HCT116 (cell line): ENCODE results near the gene TMEM187. TPM values are rescaled to one million over a fixed set of nuclear protein-coding genes. Genes with fewer than 3 reads are reported as not detected.
A peak's percentile ranks its signal among the peaks of the same experiment; 100 is the strongest.

Source experiments
- ATAC-seq: fragments of 200-7000 bp; cut with Tn5 transposase; 2 replicates; pipeline ENCODE4 v1.9.1; 2020; ENCODE audit warnings: mild to moderate bottlenecking, moderate library complexity
- BruUV-seq: library from RNA; stranded (reverse); fragments of 400-500 nt; replicated peaks from 2 replicates; lab custom pipeline; 2021; lab: Mats Ljungman, UMichigan
- CTCF ChIA-PET: fragments of 300-600 bp; sonication (Branson Sonifier 250); formaldehyde crosslinking; loops from one replicate; lab custom pipeline; 2021; ENCODE audit warnings: antibody characterized with exemption; lab: Charles Lee
- POLR2A ChIA-PET: fragments of 300-600, 350-600 bp; sonication (Branson Sonifier 250); formaldehyde crosslinking; loops from one replicate; lab custom pipeline; 2021; ENCODE audit warnings: antibody characterized with exemption; lab: Charles Lee
- RAD21 ChIA-PET, 2 experiments: fragments of 300-600 bp; sonication (Branson Sonifier 250); formaldehyde crosslinking; loops; one replicate each; lab custom pipeline; 2023; ENCODE audit warnings: low total read pairs in 2 of 2; ENCODE audit not compliant: uncharacterized antibody in 2 of 2, unreplicated experiment in 2 of 2, low non-redundant PET in 1 of 2; lab: Charles Lee
- DNase-seq: peaks from one replicate; pipeline ENCODE4 v3.0.0-alpha.2; 2010; ENCODE audit warnings: low read depth, low spot score
- H2AFZ ChIP-seq: fragments of 200-600 bp; shearing (Covaris generic), sonication (generic); 2 replicates; pipeline ENCODE4 v1.6.1; 2017; ENCODE audit warnings: low read depth, mixed run types, mixed read lengths, antibody characterized with exemption, low read length; ENCODE audit not compliant: poor library complexity, severe bottlenecking
- H3K27ac ChIP-seq: 2 replicates; pipeline ENCODE4 v1.5.1; 2012; ENCODE audit warnings: low read depth, low read length
- H3K27me3 ChIP-seq: fragments of 200-600 bp; sonication (generic); 2 replicates; pipeline ENCODE4 v1.6.1; 2016; ENCODE audit warnings: mixed run types, low read length, mixed read lengths; ENCODE audit not compliant: insufficient read depth
- H3K36me3 ChIP-seq, 2 experiments: fragments of 200-500 bp in 1 of 2; fragments of 200-600 bp in 1 of 2; sonication (Bioruptor generic) in 1 of 2; sonication (generic) in 1 of 2; 2 replicates each; pipeline versions ENCODE4 v1.5.1 to v1.6.1; 2014 to 2016; ENCODE audit warnings: low read length in 2 of 2, inconsistent platforms in 1 of 2, mixed read lengths in 1 of 2, mixed run types in 1 of 2; ENCODE audit not compliant: insufficient read depth in 2 of 2, control insufficient read depth in 1 of 2
- H3K4me1 ChIP-seq, 2 experiments: fragments of 200-600 bp in 1 of 2; sonication (generic) in 1 of 2; 2 replicates each; pipeline versions ENCODE4 v1.5.1 to v1.6.1; 2012 to 2017; ENCODE audit warnings: low read length in 2 of 2, inconsistent platforms in 1 of 2, mild to moderate bottlenecking in 1 of 2, mixed read lengths in 1 of 2, mixed run types in 1 of 2, moderate library complexity in 1 of 2; ENCODE audit not compliant: insufficient read depth in 2 of 2, control insufficient read depth in 1 of 2
- H3K4me2 ChIP-seq: fragments of 200-600 bp; sonication (generic); 2 replicates; pipeline ENCODE4 v1.6.1; 2017; ENCODE audit warnings: mixed run types, low read length, mixed read lengths
- H3K4me3 ChIP-seq, 2 experiments: fragments of 200-600 bp in 1 of 2; sonication (generic) in 1 of 2; replicated peaks in 1 of 2; 2 replicates each; pipeline ENCODE4 v1.5.1; 2011 to 2016; ENCODE audit warnings: low read length in 2 of 2, control low read depth in 1 of 2, low read depth in 1 of 2, mild to moderate bottlenecking in 1 of 2, mixed read lengths in 1 of 2, mixed run types in 1 of 2
- H3K79me2 ChIP-seq: fragments of 200-600 bp; sonication (generic); 2 replicates; pipeline ENCODE4 v1.6.1; 2017; ENCODE audit warnings: mild to moderate bottlenecking, mixed run types, low read length, moderate library complexity, mixed read lengths; ENCODE audit not compliant: insufficient read depth
- H3K9ac ChIP-seq: fragments of 200-600 bp; sonication (generic); 2 replicates; pipeline ENCODE4 v1.6.1; 2016; ENCODE audit warnings: low read length, mixed read lengths
- H3K9me2 ChIP-seq: fragments of 200-600 bp; sonication (generic), shearing (Covaris generic); 2 replicates; pipeline ENCODE4 v1.6.1; 2017; ENCODE audit warnings: mixed run types, mild to moderate bottlenecking, moderate library complexity; ENCODE audit not compliant: insufficient read depth
- H3K9me3 ChIP-seq, 2 experiments: fragments of 200-500 bp in 1 of 2; fragments of 200-600 bp in 1 of 2; sonication (Bioruptor generic) in 1 of 2; sonication (generic) in 1 of 2; 2 replicates each; pipeline ENCODE4 v1.6.1; 2014 to 2017; ENCODE audit warnings: low read length in 2 of 2, mixed read lengths in 2 of 2, inconsistent platforms in 1 of 2, low read depth in 1 of 2, mild to moderate bottlenecking in 1 of 2, mixed run types in 1 of 2, moderate library complexity in 1 of 2; ENCODE audit not compliant: control insufficient read depth in 1 of 2, insufficient read depth in 1 of 2
- H4K20me1 ChIP-seq: fragments of 200-600 bp; sonication (generic), shearing (Covaris generic); 2 replicates; pipeline ENCODE4 v1.6.1; 2017; ENCODE audit warnings: mixed run types, mild to moderate bottlenecking, moderate library complexity; ENCODE audit not compliant: insufficient read depth
- ATF3 ChIP-seq: IDR thresholded peaks from 2 replicates; pipeline ENCODE4 v1.6.1; 2012
- CBX3 ChIP-seq: IDR thresholded peaks from 2 replicates; pipeline ENCODE4 v1.6.1; 2012; ENCODE audit warnings: low read depth
- EZH2phosphoT487 ChIP-seq: fragments of 200-600 bp; IDR thresholded peaks from 2 replicates; pipeline ENCODE4 v1.6.1; 2018; ENCODE audit warnings: antibody characterized with exemption, borderline replicate concordance
- RAD21 ChIP-seq: IDR thresholded peaks from 2 replicates; pipeline ENCODE4 v1.6.1; 2012; ENCODE audit warnings: low read depth, mild to moderate bottlenecking
- TCF7L2 ChIP-seq: IDR thresholded peaks from 2 replicates; pipeline ENCODE4 v1.7.0; 2011; ENCODE audit warnings: borderline replicate concordance, inconsistent platforms; ENCODE audit not compliant: insufficient read depth, insufficient read length; ENCODE audit errors: extremely low read depth
- YY1 ChIP-seq: IDR thresholded peaks from 2 replicates; pipeline ENCODE4 v1.6.1; 2011; ENCODE audit warnings: low read length, low read depth, moderate library complexity, mild to moderate bottlenecking; ENCODE audit not compliant: insufficient replicate concordance; ENCODE audit errors: extremely low read depth
- ZFX ChIP-seq: fragments of 450-650 bp; IDR thresholded peaks from 2 replicates; pipeline ENCODE4 v1.6.1; 2017
- intact Hi-C: fragments of 100-400 bp; cut with micrococcal nuclease; formaldehyde crosslinking; loops from 2 replicates; pipeline ENCODE4 v1.10.0; 2022
- total RNA-seq: library from RNA; stranded (reverse); gene quantifications from one replicate; pipeline ENCODE4 v1.2.1, GENCODE V29; 2021; ENCODE audit not compliant: unreplicated experiment

Gene TMEM187
- total RNA-seq, 1 experiment from 2014 or later = 12.6 TPM

GRCh38 chrX:153973127-153974002, 811 bp downstream of the TMEM187 start:
- TSS peak; percentile 83 for BruUV-seq
- no peaks in the 10 kb centered on the region for H4K20me1 ChIP-seq
- peak overlapping the region; percentile 85 for H3K4me2 ChIP-seq
- H2AFZ ChIP-seq = no peak overlapping the region
- peak overlapping the region; percentile 46 to 75 for H3K4me3 ChIP-seq
- H3K9me3 ChIP-seq = no peaks in the 10 kb centered on the region
- no peaks in the 10 kb centered on the region for H3K27me3 ChIP-seq
- ChIA-PET POLR2A (interaction anchor here (0.9 to 1.3 kb wide), 2 partner anchors 10 to 26 kb away, joined by 3 read pairs; no protein-coding TSS in a partner anchor), CTCF (no interaction called here), RAD21 (no interaction called here)
- DNase-seq (no peak), ATAC-seq (no peak)
- H3K27ac ChIP-seq = peak overlapping the region; percentile 90
- H3K9me2 ChIP-seq = no peaks in the 10 kb centered on the region
- TF ChIP-seq ZFX = peak; percentile 16; the same call in 1 of the 2 replicates
- TF ChIP-seq CBX3 = no peak
- H3K36me3 ChIP-seq = peaks cover 0 to 6% of the 10 kb centered on the region in 2 experiments; a peak in 1 of 4 replicates
- peaks cover 37% of the 10 kb centered on the region for H3K79me2 ChIP-seq
- peaks cover 12 to 28% of the 10 kb centered on the region in 2 experiments for H3K4me1 ChIP-seq
- intact Hi-C loops = loop anchor here (10.0 kb wide), 1 partner anchor 421 kb away; the partner anchor contains the start of gene RPL10
- peak overlapping the region; percentile 95 for H3K9ac ChIP-seq

DNA sequence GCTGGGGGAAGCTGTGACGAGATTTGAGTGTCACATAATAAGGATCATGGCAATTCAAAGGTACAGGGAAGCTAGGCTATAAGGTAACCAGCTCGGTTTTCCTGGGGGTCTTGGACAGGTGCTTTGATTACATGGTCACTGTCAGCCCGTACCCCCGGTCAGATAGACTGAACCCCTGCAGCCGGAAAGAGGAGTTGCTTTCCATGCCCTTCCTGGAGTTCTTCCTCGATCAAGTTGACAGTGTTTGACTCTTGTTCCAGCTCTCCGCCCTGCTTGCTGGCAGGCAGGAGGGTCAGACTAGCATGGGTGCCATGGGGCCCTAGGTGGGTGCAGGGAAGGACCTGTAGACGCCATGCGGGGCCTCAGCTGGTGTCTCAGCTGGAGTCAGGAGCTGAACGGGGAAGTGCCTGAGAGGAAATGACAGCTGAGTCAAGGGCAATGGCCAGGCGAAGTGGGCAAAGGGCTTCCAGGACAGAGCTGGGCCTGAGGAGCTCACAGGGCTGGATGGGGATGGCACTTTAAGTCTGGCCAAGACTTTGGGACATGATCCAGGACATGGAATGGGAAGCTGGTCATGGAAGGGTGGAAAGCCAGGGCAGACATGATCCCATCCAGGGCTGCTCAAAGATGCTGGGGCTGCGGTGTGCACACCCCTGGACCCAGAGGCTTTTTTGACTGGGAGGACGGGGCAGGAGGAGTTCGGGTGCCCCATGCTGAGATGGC, 1.6 kb downstream of the TMEM187 start:
- no TSS peak for BruUV-seq
- intact Hi-C loops = loop anchor here (10.0 kb wide), 1 partner anchor 421 kb away; the partner anchor contains the start of gene RPL10
- POLR2A ChIA-PET = interaction anchor here (0.9 kb wide), 1 partner anchor 11 kb away, joined by 3 read pairs; no protein-coding TSS in a partner anchor
- TF ChIP-seq ZFX (no peak), YY1 (no peak), EZH2phosphoT487 (no peak), TCF7L2 (no peak), ATF3 (no peak), RAD21 (no peak)
- TF ChIP-seq, all 23 proteins: peak for 0
- Histone ChIP-seq H3K4me1 (peaks cover 9 to 23% of the 10 kb centered on the region in 2 experiments), H3K9ac (peak overlapping the region; percentile 95), H3K4me2 (peak overlapping the region; percentile 85), H3K79me2 (peaks cover 29% of the 10 kb centered on the region), H3K27ac (peak overlapping the region; percentile 90), H2AFZ (no peak overlapping the region), H3K9me3 (no peaks in the 10 kb centered on the region), H3K27me3 (no peaks in the 10 kb centered on the region), H3K9me2 (no peaks in the 10 kb centered on the region), H4K20me1 (no peaks in the 10 kb centered on the region), H3K36me3 (no peaks in the 10 kb centered on the region), H3K4me3 (peak overlapping the region; percentile 46 to 75)
- ATAC-seq = no peak
- ChIA-PET RAD21 (no interaction called here), CTCF (no interaction called here)
- DNase-seq = no peak
